MG63 (cell line): Measurements from ENCODE around the gene PLD1. TPM values are rescaled to one million over a fixed set of nuclear protein-coding genes. Genes with fewer than 3 reads are reported as not detected.
"Not testable (repeated sequence)": the region's sequence is repeated elsewhere in the genome, so short reads cannot be mapped to it uniquely, and the experiment has no call there.

ENCODE experiments used
- DNase-seq: peaks from one replicate; pipeline ENCODE4 v3.0.0-alpha.2; 2020
- H3K27me3 ChIP-seq: fragments of 250-450 bp; sonication (Bioruptor Pico); 2 replicates; pipeline ENCODE4 v1.5.1; 2020; ENCODE audit warnings: mild to moderate bottlenecking, moderate library complexity
- H3K36me3 ChIP-seq: fragments of 250-450 bp; sonication (Bioruptor Pico); 2 replicates; pipeline ENCODE4 v1.5.1; 2020; ENCODE audit warnings: mild to moderate bottlenecking, moderate library complexity
- H3K4me3 ChIP-seq: fragments of 250-450 bp; sonication (Bioruptor Pico); 2 replicates; pipeline ENCODE4 v1.5.1; 2020; ENCODE audit warnings: mild to moderate bottlenecking, moderate library complexity
- H3K9me3 ChIP-seq: fragments of 250-450 bp; sonication (Bioruptor Pico); 2 replicates; pipeline ENCODE4 v1.5.1; 2020; ENCODE audit warnings: mild to moderate bottlenecking, moderate library complexity
- total RNA-seq: library from RNA; depleted of rRNA; stranded (reverse); fragments of >200 nt; shearing (Covaris generic); gene quantifications from 2 replicates; pipeline ENCODE4 v1.2.3, GENCODE V29; 2014; ENCODE audit warnings: low replicate concordance; rRNA removed

The PLD1 gene
- 2.8 and 3.2 TPM in 2 replicates for total RNA-seq

GRCh38 chr3:171809861-171810628 lies at the start of gene PLD1:
Gene PLD1, minus strand, starts transcription at chr3:171810483. Its CDS starts 72,432 bp downstream, at chr3:171738051.
- Histone ChIP-seq H3K27me3 (no peaks in the 10 kb centered on the region), H3K36me3 (no peaks in the 10 kb centered on the region), H3K9me3 (peaks cover 5% of the 10 kb centered on the region; the same call in 1 of the 2 replicates), H3K4me3 (peak within 1 kb of the TSS; percentile 56)
- DNase-seq, result peak; percentile 99

- DNase-seq, H3K4me3 ChIP-seq, H3K27me3 ChIP-seq, H3K36me3 ChIP-seq: not testable (repeated sequence)
- peaks cover 14% of the 10 kb centered on the region for H3K9me3 ChIP-seq
These were observed 48.5 kb upstream of the PLD1 start for GRCh38 chr3:171858770-171859169.

DNA sequence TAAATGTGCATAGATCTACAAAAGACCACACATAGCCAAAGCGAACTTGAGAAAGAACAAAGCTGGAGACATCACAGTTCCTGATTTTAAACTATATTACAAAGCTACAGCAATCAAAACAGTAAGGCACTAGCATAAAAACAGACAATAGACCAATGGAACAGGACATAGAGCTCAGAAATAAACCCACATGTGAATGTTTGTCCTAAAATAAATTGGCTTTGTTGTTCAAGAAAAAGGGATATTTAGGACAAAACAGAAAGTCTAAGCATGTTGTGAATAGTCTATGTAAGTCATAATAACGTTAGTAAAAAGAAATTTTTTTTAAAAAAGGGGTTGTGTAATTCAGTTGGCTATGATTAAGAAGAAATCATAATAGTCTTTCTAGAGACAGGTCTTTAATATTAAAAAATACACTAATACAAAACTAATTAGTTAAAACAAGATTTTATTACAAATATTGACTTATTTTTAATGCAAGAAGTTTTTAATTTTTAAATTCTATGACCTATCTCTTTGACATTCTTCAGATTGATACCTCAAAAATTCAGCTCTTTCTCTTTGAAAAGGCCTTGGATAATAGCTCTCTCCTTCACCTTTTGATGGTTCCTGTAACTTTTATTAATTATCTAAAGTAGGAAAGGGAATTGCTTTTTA lies 44.5 kb upstream of the PLD1 start:
- no peaks in the 10 kb centered on the region for H3K36me3 ChIP-seq
- DNase-seq, result no peak
- H3K4me3 ChIP-seq, result no peak overlapping the region
- peaks cover 14% of the 10 kb centered on the region for H3K9me3 ChIP-seq
- H3K27me3 ChIP-seq, result no peaks in the 10 kb centered on the region

GRCh38 chr3:171851660-171852058 lies 41.4 kb upstream of the PLD1 start:
- H3K9me3 ChIP-seq, result peaks cover 13% of the 10 kb centered on the region
- H3K36me3 ChIP-seq, result no peaks in the 10 kb centered on the region
- H3K27me3 ChIP-seq, result no peaks in the 10 kb centered on the region
- no peak for DNase-seq
- H3K4me3 ChIP-seq, result no peak overlapping the region

DNA sequence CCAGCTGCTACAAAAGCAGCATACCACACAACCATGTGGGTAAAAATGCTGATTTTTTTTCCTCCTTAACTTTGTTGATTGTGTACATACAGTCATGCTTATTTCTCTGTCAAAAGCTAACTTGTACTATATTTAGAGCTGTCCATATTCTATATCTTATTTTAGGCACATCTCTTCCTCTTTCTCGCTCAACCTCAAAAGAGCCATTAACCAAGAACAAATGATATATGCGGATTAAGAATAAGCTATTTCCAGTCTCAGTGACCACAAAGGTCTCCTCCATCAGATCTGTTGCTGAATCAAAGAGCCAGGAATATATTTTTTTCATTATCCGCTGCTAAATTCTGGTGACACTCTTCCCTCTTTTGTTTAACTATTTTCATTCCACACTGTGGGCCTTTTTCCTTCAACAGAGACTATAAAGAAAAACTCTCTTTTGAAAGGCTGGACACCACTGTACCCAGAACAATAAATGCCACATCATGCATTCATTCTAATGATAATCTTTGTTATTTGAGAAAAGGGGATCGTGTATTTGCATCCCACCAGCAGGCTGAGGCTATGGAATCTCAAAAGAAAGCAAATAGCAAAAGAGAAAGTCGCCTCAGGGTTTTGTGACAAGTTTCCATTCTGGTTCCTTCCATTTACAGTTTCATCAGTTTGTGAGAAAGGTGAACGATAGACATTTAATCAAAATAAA lies 40.8 kb upstream of the PLD1 start:
- Histone ChIP-seq H3K4me3 (no peak overlapping the region), H3K27me3 (no peaks in the 10 kb centered on the region), H3K9me3 (peaks cover 11% of the 10 kb centered on the region), H3K36me3 (no peaks in the 10 kb centered on the region)
- DNase-seq, result no peak

DNA sequence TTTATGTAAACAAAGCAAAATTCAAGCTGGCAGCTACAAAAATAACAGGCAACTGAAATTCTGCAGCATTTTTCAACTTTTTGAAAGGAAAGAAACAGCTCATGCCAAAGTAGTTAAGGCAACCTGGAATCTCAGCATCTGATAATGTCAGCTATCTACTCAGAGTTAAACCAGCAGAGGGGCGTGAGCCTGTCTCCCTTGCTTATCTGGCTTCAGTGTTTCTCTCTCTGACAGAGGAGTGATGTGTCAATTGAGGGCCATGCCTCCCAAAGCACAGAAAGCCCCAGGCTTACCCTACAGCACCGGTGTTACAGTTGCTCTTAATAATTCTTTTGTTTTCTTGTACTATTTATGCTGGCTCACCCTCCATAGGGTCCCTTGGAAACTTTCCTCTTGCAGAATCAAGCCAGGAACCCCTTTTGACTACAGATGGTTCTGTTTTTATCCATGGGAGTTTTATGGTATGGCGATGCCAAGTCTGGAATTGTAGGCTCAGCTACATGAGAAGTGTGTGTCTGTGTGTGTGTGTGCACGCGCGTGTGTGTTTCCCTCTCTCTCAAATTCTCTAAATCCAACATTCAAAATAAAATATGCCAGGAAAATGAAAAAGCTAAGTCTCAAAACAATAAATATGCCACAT lies 40.2 kb upstream of the PLD1 start:
- Histone ChIP-seq H3K9me3 (peaks cover 10% of the 10 kb centered on the region), H3K27me3 (no peaks in the 10 kb centered on the region), H3K4me3 (no peak overlapping the region), H3K36me3 (no peaks in the 10 kb centered on the region)
- DNase-seq, result no peak

DNA sequence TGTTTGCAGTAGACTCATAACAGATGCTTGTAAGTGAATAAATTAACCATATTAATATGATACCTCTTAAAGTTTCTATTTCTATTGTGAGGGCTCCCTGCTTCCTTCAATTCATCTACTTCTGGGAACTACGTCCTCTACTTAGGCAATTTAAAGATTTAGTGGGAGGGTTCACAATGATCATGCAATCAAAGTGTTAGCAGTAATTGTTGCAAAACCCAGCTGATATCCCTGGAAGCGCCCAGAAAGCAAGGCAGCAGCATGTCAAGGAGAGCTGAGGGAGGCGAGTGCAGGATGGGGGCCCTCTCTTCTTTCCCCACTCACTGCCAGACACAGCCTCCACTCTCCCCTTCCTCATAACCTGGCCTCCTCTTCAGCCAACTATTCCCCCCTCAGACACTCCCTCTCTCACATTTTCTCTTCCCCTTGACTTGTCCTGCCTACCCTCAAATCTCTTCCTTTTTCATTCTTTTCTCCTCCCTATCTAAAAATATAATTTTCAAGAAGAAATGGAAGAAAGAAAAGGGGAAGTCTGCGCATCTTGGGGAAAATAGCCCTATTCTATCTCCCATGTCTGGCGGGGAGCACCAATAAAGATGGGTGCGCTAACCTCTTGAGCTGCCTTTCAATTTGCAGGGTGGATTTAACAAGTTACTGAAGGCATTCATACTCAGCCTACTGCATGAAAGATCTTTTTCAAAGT lies 39.5 kb upstream of the PLD1 start:
- Histone ChIP-seq H3K9me3 (peaks cover 5% of the 10 kb centered on the region), H3K27me3 (no peaks in the 10 kb centered on the region), H3K36me3 (no peaks in the 10 kb centered on the region), H3K4me3 (no peak overlapping the region)
- DNase-seq, result no peak

GRCh38 chr3:171847595-171848259 lies 37.4 kb upstream of the PLD1 start:
- Histone ChIP-seq H3K9me3 (no peaks in the 10 kb centered on the region), H3K4me3 (no peak overlapping the region), H3K36me3 (no peaks in the 10 kb centered on the region), H3K27me3 (no peaks in the 10 kb centered on the region)
- DNase-seq, result no peak

DNA sequence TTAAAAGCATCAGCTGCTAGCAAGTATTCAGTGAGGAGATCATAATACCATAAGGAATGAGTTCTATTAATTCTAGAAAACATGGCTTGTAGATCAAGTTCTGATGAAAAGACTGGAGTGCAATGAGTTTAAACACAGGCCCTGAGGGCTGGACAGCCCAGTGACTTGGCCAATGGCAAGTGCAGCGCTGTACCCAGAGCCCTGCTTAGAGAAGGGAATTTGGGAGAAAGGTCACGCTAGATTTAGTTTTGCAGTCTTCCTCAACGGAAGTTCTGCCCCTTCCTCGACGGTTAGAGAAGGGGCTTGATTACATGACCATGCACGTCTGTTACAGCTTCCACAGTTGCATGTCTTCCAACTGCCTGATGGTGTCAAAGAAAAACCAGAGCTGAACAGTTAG lies 36.9 kb upstream of the PLD1 start:
- no peaks in the 10 kb centered on the region for H3K9me3 ChIP-seq
- no peak overlapping the region for H3K4me3 ChIP-seq
- H3K36me3 ChIP-seq, result no peaks in the 10 kb centered on the region
- no peak for DNase-seq
- no peaks in the 10 kb centered on the region for H3K27me3 ChIP-seq

GRCh38 chr3:171846597-171846996 lies 36.3 kb upstream of the PLD1 start:
- no peaks in the 10 kb centered on the region for H3K27me3 ChIP-seq

GRCh38 chr3:171845481-171846284 lies 35.4 kb upstream of the PLD1 start:
- H3K27me3 ChIP-seq, result no peaks in the 10 kb centered on the region
- H3K9me3 ChIP-seq, result no peaks in the 10 kb centered on the region
- no peak overlapping the region for H3K4me3 ChIP-seq
- DNase-seq, result no peak
- no peaks in the 10 kb centered on the region for H3K36me3 ChIP-seq

More at GRCh38 chr3:171846597-171846996, 36.3 kb upstream of the PLD1 start:
- no peak for DNase-seq
- Histone ChIP-seq H3K36me3 (no peaks in the 10 kb centered on the region), H3K4me3 (no peak overlapping the region), H3K9me3 (no peaks in the 10 kb centered on the region)

DNA sequence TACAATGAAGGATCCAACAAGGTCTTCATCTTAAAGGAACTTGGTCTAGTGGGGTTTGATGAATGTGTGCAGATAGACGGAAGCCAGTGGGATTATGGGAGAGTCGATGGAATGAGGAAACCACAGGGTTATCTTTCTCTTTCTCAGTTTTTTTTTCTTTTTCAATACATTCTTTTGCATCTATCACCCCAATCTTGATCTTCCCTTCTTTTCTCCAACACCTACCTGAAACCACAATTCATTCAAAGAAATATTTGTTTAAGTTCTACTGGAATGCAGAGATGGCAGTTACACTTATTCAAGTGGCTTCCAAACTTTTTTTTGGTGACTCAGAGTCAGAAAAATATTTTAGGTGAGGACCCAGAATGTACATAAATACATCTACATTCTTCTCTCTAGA lies 34.6 kb upstream of the PLD1 start:
- H3K36me3 ChIP-seq, result no peaks in the 10 kb centered on the region
- DNase-seq, result no peak
- H3K9me3 ChIP-seq, result no peaks in the 10 kb centered on the region
- no peak overlapping the region for H3K4me3 ChIP-seq
- no peaks in the 10 kb centered on the region for H3K27me3 ChIP-seq

DNA sequence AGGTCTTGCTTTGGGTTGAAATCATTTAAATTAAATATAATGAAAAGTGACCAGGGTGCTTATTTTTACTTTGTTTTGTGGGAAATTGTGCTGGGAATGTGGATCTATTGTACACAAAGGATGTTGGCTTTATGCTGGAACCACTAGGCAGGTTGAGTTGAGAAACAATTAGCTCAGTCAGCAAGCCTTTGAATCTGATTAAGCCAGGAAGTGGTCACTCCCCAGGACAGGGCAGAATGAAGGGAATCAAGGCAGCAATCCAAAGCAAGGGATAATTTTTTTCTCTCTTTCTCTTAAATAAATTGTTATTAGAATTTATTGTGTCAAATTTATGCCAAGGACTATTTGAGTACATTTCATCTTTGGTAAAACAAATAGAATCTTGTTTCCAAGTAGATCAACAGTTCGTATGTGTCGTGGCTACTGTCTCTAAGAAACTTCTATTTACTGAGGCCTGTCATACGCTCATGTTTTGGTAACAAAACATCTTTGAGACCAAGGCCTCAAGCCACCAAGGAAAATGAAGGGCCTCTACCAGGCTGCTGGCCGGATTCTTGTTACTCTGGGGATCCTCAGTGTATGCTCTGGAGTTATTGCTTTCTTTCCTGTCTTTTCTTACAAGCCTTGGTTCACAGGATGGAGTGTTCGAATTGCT lies 32.7 kb upstream of the PLD1 start, which contains the start of gene TMEM212:
TMEM212 (plus strand) TSS at position 486 of the 655 bp plus-strand sequence; CDS start at position 521, 35 bp downstream.
- no peak within 1 kb of the TSS for H3K4me3 ChIP-seq
- no peaks in the 10 kb centered on the region for H3K27me3 ChIP-seq
- no peak for DNase-seq
- no peaks in the 10 kb centered on the region for H3K36me3 ChIP-seq
- no peaks in the 10 kb centered on the region for H3K9me3 ChIP-seq

DNA sequence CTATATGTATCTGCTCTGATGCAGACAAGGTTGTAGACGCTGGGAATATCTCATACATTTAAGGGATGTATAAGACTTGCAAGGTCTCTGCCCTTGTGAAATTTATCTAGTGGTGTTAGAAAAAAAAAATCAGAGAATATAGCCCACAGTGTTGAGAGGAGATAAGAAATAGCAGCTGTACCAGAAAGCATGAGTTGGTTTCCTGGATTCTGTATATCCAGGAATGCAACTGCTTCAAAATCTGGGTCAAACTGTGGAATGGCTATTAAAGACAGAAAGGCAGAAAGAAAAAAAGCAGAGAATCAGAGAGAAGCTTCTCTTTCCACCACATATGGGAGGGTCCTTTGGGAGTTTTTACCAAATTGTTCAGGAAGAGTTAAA lies 31.3 kb upstream of the PLD1 start:
- Histone ChIP-seq H3K27me3 (no peaks in the 10 kb centered on the region), H3K36me3 (no peaks in the 10 kb centered on the region)
- no peak for DNase-seq

More for the DNA sequence above, 31.3 kb upstream of the PLD1 start:
- H3K4me3 ChIP-seq, result no peak overlapping the region
- no peaks in the 10 kb centered on the region for H3K9me3 ChIP-seq
